HTERT RPE-1 (cell line): ENCODE measurements around the gene NYAP1.
"Not testable (repeated sequence)": the region's sequence is repeated elsewhere in the genome, so short reads cannot be mapped to it uniquely, and the experiment has no call there.

ENCODE experiments used
- in situ Hi-C: fragments of 300-500 bp; cut with MboI; formaldehyde crosslinking; loops from 4 replicates; pipeline ENCODE4 v1.14.3; 2020; ENCODE audit warnings: low sequenced_read_pairs

The NYAP1 gene

GRCh38 chr7:100540073-100540723 lies 56.5 kb downstream of the NYAP1 start:
- in situ Hi-C loops: no loop called here

- in situ Hi-C loops: not testable (repeated sequence)
Measured at GRCh38 chr7:100541309-100541708, 57.6 kb downstream of the NYAP1 start.

- in situ Hi-C loops: no loop called here
Measured at GRCh38 chr7:100543586-100543985, 59.9 kb downstream of the NYAP1 start.

GRCh38 chr7:100544386-100544785 lies 60.7 kb downstream of the NYAP1 start:
- in situ Hi-C loops: no loop called here
